ENCODE measurements around the gene LGALS3BP. TPM values are rescaled to one million over a fixed set of nuclear protein-coding genes. Genes with fewer than 3 reads are reported as not detected.

LGALS3BP gene
- total and polyA plus RNA-seq, 2 of the 4 experiments (the other 2 are of a cell fraction), result 33.7 to 273 TPM

DNA sequence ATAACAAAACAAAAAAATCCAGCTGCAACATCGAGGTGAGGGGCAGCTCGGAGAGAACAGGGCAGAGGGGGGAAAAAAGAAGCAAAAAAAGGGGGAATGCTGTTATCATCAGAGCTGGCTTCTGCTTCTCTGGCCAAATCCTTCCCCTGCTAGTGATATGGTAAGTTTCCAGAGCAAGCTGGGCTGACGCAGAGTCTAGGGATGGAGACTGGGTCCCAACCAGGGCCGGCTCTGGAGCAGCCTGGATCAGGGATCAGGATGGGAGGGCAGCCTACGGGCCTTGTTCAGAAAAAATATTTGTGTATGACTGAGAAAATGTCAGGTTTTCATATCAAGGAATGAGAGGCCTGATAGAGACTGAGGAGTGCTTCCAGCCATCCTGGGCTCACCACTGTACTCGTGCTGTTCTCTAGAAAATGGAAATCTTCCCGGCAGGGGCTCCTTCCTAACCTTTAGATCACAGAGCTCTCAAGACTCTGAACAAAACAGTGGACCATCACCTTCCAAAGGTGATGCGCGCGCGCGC lies 43.5 kb upstream of the LGALS3BP start:
- no peak overlapping the region for H3K27ac ChIP-seq (ENCODE audit: insufficient read depth, low read length)
- no peak overlapping the region for H3K9ac ChIP-seq (ENCODE audit: low read depth, low read length)
- WGBS, 2 experiments (ENCODE audit: extremely low coverage in 2 of 2, insufficient read length in 1 of 2), result 95% methylated on average over 3 of the region's 12 CpGs; no CpG with 5 or more reads in 1 of the 2 experiments
- H2BK5ac ChIP-seq (ENCODE audit: low read depth, low read length, poor library complexity, severe bottlenecking), result no peak overlapping the region
- H2BK20ac ChIP-seq (ENCODE audit: low read depth, low read length), result no peak overlapping the region
- no peak overlapping the region for H3K4ac ChIP-seq (ENCODE audit: low read depth, low read length)
- H4K20me1 ChIP-seq (ENCODE audit: insufficient read depth, low read length), result no peaks in the 10 kb centered on the region
- no peak overlapping the region for H2BK120ac ChIP-seq (ENCODE audit: low read depth, low read length)
- H4K5ac ChIP-seq (ENCODE audit: low read depth, low read length), result no peak overlapping the region
- H2AK5ac ChIP-seq (ENCODE audit: low read depth, low read length), result peak overlapping the region; percentile 46; the same call in 1 of the 2 replicates
- no peak overlapping the region for H2BK15ac ChIP-seq (ENCODE audit: low read depth, low read length)
- no peaks in the 10 kb centered on the region for H3K36me3 ChIP-seq (ENCODE audit: control insufficient read depth, insufficient read depth, low read length)
- intact Hi-C loops (cut with micrococcal nuclease) (no loop called here), in situ Hi-C loops (cut with MboI; ENCODE audit: low sequenced_read_pairs) (loop anchor here (5.0 kb wide), 1 partner anchor 59 kb away; no protein-coding TSS in a partner anchor), dilution Hi-C loops (cut with HindIII; ENCODE audit: low sequenced_read_pairs, unreplicated experiment) (no loop called here)
- no peak overlapping the region for H2AK9ac ChIP-seq (replicated peaks; ENCODE audit: low read depth, low read length, poor library complexity)
- H3K4me1 ChIP-seq (ENCODE audit: control insufficient read depth, insufficient read depth, low read length), result peaks cover 36% of the 10 kb centered on the region
- DNase-seq (no peak), ATAC-seq (ENCODE audit: low read depth) (no peak)
- H3K4me2 ChIP-seq (ENCODE audit: low read depth, low read length), result no peak overlapping the region
- no peak overlapping the region; a peak in 1 of 4 replicates for H4K8ac ChIP-seq (ENCODE audit: low read depth in 2 of 2, low read length in 2 of 2)
- CTCF ChIA-PET, result no interaction called here
- H3K23ac ChIP-seq (ENCODE audit: low read depth, low read length), result 0 out of 2 replicates have a peak overlapping the region, but pooled peaks have one; percentile 13
- no peak overlapping the region for H2AFZ ChIP-seq (replicated peaks; ENCODE audit: low read length, poor library complexity)
- H3K4me3 ChIP-seq (ENCODE audit: insufficient read depth, low read depth, low read length), result no peak overlapping the region
- BruUV-seq (replicated peaks), result no TSS peak
- POLR2A ChIA-PET (ENCODE audit: unreplicated experiment), result no interaction called here
- H3K56ac ChIP-seq (ENCODE audit: extremely low read depth, insufficient read depth, low read length), result no peak overlapping the region
- TF ChIP-seq FOS (IDR thresholded peaks at IDR 0.05; ENCODE audit: low read depth, low read length) (no peak), POLR2A (IDR thresholded peaks at IDR 0.05; ENCODE audit: low read depth, low read length) (no peak), SMC3 (IDR thresholded peaks at IDR 0.05; ENCODE audit: low read depth, low read length) (no peak), MAZ (IDR thresholded peaks at IDR 0.05; ENCODE audit: borderline replicate concordance, low read depth, low read length) (no peak), BHLHE40 (IDR thresholded peaks at IDR 0.05; ENCODE audit: low read depth, low read length) (no peak), CHD1 (IDR thresholded peaks at IDR 0.05; ENCODE audit: low read depth, low read length) (no peak), ELK1 (IDR thresholded peaks at IDR 0.05; ENCODE audit: borderline replicate concordance, low read depth, low read length) (no peak), NFE2L2 (IDR thresholded peaks at IDR 0.05; ENCODE audit: low read depth, low read length) (no peak), MXI1 (IDR thresholded peaks at IDR 0.05; ENCODE audit: borderline replicate concordance, low read depth, low read length) (no peak), CEBPB (IDR thresholded peaks at IDR 0.05; ENCODE audit: low read depth, low read length) (no peak), USF2 (IDR thresholded peaks at IDR 0.05; ENCODE audit: low read depth, low read length) (no peak), MAFK (IDR thresholded peaks at IDR 0.05; ENCODE audit: low read depth, low read length) (no peak), RCOR1 (IDR thresholded peaks at IDR 0.05; ENCODE audit: insufficient replicate concordance, low read length) (no peak), RFX5 (IDR thresholded peaks at IDR 0.05; ENCODE audit: low read depth, low read length) (no peak), RAD21 (IDR thresholded peaks at IDR 0.05; ENCODE audit: low read length) (no peak)
- TF ChIP-seq, protein P1, sequence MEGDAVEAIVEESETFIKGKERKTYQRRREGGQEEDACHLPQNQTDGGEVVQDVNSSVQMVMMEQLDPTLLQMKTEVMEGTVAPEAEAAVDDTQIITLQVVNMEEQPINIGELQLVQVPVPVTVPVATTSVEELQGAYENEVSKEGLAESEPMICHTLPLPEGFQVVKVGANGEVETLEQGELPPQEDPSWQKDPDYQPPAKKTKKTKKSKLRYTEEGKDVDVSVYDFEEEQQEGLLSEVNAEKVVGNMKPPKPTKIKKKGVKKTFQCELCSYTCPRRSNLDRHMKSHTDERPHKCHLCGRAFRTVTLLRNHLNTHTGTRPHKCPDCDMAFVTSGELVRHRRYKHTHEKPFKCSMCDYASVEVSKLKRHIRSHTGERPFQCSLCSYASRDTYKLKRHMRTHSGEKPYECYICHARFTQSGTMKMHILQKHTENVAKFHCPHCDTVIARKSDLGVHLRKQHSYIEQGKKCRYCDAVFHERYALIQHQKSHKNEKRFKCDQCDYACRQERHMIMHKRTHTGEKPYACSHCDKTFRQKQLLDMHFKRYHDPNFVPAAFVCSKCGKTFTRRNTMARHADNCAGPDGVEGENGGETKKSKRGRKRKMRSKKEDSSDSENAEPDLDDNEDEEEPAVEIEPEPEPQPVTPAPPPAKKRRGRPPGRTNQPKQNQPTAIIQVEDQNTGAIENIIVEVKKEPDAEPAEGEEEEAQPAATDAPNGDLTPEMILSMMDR (conservative IDR thresholded peaks at IDR 0.05; ENCODE audit: low read depth, low read length), result no peak
- no peak overlapping the region for H3K18ac ChIP-seq (ENCODE audit: low read depth, low read length)
- H3K27me3 ChIP-seq (ENCODE audit: control insufficient read depth, insufficient read depth, low read length), result peaks cover 2% of the 10 kb centered on the region; the same call in 1 of the 2 replicates
- H3K79me1 ChIP-seq (ENCODE audit: low read depth in 1 of 2, low read length in 2 of 2), result peaks cover 7 to 31% of the 10 kb centered on the region in 2 experiments; a peak in 2 of 4 replicates
- peaks cover 22% of the 10 kb centered on the region for H3K9me1 ChIP-seq (ENCODE audit: insufficient read depth, low read length)
- H3K9me3 ChIP-seq (ENCODE audit: control insufficient read depth, insufficient read depth, low read length), result no peaks in the 10 kb centered on the region
- H4K91ac ChIP-seq (ENCODE audit: insufficient read depth, low read depth, low read length), result no peak overlapping the region
- H3K14ac ChIP-seq (replicated peaks; ENCODE audit: low read depth, low read length), result no peak overlapping the region
